GM21526 (cell line): ENCODE data around the gene TMEM39B.
"Not testable (repeated sequence)": the region's sequence is repeated elsewhere in the genome, so short reads cannot be mapped to it uniquely, and the experiment has no call there.

Experiments
- ATAC-seq: cut with Tn5 transposase; IDR thresholded peaks from one replicate; pipeline ENCODE4 v1.9.1; 2021; ENCODE audit warnings: moderate library complexity; ENCODE audit not compliant: unreplicated experiment, low FRiP score

TMEM39B gene

GRCh38 chr1:32072622-32073298 lies at the start of gene TMEM39B:
TSS of gene TMEM39B (plus strand) at chr1:32072939. CDS start at chr1:32073048, 109 bp downstream.
- ATAC-seq = peak; percentile 78

- ATAC-seq = no peak
Measured at GRCh38 chr1:32023351-32023750, 49.4 kb upstream of the TMEM39B start.

GRCh38 chr1:32025515-32025914 lies 47.2 kb upstream of the TMEM39B start:
- ATAC-seq = no peak

- no peak for ATAC-seq
Measured at GRCh38 chr1:32028746-32029145, 44.0 kb upstream of the TMEM39B start.

GRCh38 chr1:32031578-32032274 lies 41.0 kb upstream of the TMEM39B start:
- ATAC-seq = no peak

- no peak for ATAC-seq
Measured at GRCh38 chr1:32032275-32032615, 40.5 kb upstream of the TMEM39B start.

- ATAC-seq = no peak
Measured at GRCh38 chr1:32035119-32035518, 37.6 kb upstream of the TMEM39B start.

DNA sequence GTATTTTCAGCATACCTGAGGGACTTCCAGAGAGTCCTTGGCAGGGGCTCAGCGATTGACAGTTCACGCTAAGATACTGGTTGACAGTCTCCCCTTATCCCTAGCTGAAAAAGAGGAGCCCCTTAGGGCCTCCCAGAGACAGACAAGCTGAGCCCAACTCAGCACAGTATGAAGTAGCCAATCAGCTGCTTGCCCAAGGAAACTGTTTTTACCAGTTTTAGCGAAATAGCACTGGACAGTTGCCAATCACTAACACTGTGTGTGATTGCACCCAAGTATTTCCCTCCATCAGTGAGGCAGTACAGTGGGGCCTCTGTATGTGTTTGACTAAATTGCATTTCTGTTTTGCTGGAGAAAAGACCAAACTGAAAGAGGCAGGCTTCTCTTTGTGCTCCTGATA lies 32.0 kb upstream of the TMEM39B start:
- no peak for ATAC-seq

- ATAC-seq = no peak
Measured at GRCh38 chr1:32042330-32042729, 30.4 kb upstream of the TMEM39B start.

DNA sequence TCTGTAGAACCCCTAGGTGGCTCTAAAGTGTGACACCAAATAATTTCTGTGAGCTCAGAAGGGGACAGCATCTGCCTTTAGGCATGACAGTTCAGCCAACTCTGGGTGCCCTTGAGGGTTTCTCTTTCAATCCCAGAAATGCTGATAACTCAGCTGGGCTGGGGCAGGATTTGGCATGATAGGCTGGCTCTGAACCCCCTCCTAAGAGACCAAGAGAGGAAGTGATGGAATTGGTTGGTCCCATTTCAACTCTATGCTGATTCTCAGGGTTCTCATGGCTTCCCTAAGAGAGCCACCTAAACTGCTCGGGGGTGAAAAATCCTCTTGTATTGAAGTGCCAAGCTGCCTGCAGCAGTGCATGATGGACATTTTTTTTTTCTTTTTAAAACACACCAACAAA lies 28.5 kb upstream of the TMEM39B start:
- no peak for ATAC-seq

- no peak for ATAC-seq
Measured at GRCh38 chr1:32045772-32046171, 27.0 kb upstream of the TMEM39B start.

DNA sequence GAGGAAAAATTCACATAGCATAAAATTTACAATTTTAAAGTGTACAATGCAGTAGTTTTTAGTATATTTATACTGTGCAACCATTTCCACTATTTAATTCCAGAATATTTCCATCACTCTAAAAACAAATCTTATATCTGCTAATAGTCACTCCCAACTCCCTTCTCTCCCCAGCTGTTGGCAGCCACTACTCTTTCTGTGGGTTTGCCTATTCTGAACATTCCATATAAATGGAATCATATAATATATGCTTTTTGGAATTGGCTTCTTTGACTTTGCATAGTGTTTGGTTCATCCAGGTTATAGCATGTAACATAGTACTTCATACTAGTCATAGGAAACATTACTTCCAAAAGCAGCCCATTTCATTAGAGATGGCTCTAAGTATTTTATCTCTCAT lies 25.0 kb upstream of the TMEM39B start:
- ATAC-seq = no peak

DNA sequence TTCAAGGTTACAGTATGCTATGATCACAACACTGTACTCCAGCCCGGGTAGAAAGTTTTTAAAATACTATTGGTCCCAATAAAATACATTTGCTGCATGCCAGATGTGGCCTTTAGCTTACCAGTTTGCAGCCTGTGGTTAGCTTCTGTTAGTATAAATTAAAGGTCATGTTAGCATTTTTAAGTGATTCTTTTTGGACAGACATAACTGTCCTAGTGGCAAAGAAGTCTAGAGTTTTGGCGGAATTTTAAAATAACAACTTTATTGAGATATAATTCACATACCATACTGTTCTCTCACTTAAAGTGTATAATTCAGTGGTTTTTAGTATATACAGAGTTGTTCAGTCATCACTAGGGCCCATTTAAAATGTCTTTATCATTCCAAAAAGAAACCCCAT lies 24.3 kb upstream of the TMEM39B start:
- no peak for ATAC-seq

DNA sequence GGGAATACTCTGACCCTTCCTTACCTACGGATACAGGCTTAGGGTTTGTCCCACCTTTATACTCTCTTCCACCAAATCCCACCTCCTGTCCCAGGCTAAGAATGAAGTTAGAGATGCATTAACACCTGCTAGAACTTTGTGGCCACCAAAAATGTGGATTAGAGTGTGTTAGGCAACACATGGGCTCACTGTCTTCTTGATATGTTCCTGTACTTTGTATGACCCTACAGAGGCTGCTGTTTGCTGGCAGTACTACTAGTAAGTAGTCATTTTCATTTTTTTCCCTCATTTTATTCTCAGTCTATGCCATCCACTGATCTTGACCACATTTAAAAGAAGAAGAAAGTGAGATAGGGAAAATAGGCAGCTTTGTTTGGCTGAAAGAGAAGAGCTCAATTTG lies 21.0 kb upstream of the TMEM39B start:
- no peak for ATAC-seq

DNA sequence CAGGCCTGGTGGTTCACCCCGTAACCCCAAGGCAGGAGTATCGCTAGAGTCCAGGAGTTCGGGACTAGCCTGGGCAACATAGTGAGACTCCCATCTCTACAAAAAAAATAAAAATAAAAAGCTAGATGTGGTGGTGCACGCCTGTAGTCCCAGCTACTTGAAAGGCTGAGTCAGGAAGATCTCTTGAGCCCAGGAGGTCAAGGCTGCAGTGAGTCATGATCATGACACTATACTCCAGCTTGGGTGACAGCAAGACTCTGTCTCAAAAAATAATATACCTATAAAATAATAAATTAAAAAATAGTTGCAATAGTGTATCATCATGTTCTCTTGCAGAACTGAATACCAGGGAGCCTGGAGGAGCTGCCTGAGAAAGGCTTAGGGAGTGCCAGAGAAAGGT lies 19.9 kb upstream of the TMEM39B start:
- ATAC-seq = no peak

- no peak for ATAC-seq
Measured at GRCh38 chr1:32055416-32055815, 17.3 kb upstream of the TMEM39B start.

GRCh38 chr1:32056598-32056997 lies 16.1 kb upstream of the TMEM39B start:
- ATAC-seq = no peak

DNA sequence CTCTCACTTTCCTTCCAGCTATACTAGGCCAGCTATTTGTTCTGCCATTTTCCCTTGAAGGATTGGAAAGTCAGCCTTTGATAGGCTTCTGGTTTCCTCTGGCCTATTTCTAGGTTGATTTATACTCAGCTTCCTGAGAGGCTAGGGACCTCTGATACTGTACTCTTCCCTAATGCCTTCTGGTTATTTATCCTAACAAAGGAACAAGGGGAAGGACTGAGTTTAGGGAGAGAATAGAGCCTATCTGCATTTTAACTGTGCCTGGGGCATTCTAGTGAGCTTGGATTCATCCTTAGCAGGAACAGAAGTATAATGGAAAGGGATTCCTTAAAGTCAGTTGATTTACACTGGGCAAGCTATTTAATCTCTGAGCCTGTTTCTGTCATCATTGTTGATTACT lies 11.8 kb upstream of the TMEM39B start:
- ATAC-seq = no peak

DNA sequence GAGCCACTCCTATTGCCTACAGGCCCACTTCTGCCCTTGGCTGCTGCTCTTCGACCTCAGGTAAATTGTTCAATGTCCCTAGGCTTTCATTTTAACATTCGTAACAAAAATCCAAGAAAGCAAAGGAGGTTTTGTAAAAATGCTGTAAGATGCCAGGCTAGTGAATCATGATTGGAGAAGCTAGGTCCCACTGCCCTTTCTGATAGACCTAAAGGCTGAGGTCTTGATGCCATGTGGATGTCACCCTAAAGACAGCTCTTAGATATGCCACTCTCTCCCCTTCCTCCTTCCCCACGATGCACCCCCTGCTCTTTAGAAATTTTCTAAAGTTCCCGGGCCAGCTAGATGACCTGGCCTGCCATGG lies 9.9 kb upstream of the TMEM39B start:
- ATAC-seq = no peak

DNA sequence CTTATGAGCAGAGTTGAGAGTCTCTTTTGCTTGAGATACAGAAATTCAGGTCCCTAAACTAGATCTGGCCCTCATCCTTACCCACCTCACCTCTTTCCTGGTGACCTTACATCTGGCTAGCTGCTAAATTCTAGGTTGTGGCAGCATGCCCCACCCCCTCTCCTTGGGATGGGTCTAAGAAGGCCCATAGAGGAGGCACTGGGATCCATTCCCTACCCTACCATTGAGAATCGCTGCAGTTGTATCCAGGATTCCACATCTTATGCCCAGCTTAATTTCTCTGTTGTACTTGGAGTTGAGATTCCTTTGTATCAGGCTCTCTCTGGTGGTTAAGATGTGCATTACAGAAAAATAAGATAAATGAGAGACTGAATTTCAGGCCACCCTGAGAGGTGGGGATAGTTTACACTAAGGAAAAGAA lies 9.5 kb upstream of the TMEM39B start:
- no peak for ATAC-seq

DNA sequence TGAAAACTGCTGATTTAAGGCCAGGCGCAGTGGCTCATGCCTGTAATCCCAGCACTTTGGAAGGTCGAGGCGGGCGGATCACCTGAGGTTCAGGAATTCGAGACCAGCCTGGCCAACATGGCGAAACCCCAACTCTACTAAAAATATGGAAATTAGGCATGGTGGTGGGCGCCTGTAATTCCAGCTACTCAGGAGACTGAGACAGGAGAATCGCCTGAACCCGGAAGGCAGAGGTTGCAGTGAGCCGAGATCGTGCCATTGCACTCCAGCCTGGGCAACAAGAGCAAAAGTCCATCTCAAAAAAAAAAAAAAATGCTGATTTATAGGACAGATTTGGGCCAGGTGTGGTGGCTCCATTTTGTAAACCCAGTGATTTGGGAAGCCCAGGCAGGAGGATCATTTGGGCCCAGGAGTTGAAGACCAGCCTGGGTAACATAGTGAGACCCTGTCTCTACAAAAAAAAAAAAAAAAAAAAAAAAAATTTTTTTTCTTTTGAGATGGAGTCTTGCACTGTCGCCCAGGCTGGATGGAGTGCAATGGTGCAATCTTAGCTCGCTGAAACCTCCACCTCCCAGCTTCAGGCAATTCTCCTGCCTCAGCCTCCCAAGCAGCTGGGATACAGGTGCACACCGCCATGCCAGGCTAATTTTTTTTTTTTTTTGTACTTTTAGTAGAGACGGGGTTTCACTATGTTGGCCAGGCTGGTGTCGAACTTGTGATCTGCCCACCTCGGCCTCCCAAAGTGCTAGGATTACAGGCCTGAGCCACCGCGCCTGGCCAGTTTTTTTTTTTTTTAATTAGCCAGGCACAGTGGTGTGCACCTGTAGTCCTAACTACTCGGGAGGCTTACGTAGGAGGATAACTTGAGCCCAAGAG lies 6.9 kb upstream of the TMEM39B start:
- ATAC-seq = not testable (repeated sequence)

DNA sequence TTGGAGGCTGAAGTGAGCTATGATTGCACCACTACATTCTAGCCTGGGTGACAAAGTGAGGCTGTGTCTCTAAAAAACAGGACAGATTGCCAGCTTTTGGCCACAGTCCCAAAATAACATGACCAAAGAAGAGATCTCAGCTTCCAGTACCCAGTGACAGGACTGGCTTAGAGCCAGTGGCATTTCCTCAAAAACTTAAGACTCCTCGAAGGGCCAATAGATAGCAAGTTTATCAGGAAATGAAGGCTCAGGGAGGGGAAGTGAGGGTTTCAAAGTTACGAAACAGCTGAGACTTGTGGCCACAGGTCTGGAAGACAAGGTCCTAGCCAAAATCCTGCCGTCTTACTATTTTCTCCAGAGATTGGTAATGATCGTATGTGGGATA lies 6.3 kb upstream of the TMEM39B start:
- no peak for ATAC-seq
